Pancreas (tissue), 10 donors: ENCODE results near the gene OTULIN. TPM values are rescaled to one million over a fixed set of nuclear protein-coding genes. Genes with fewer than 3 reads are reported as not detected.
A peak's percentile ranks its signal among the peaks of the same experiment; 100 is the strongest.

ENCODE experiments used
- ATAC-seq, 4 donors: fragments of 200-7000 bp; cut with Tn5 transposase; one replicate each; pipeline versions ENCODE4 v1.8.0 to v1.9.1; 2020; ENCODE audit warnings: mild to moderate bottlenecking in 4 of 4, moderate library complexity in 4 of 4
- DNase-seq, 6 donors: peaks; one replicate each; pipeline ENCODE4 v3.0.0-alpha.2; 2020
- FAIRE-seq: peaks from 2 replicates; lab custom pipeline; 2012; peaks lifted over from hg19 to GRCh38; lab: Jason Lieb, UNC
- H3K27ac ChIP-seq, 4 donors: fragments of 200-600 bp; sonication (generic); 1 replicate in 3 of 4; 2 replicates in 1 of 4; pipeline versions ENCODE4 v1.5.0 to v1.8.0; 2020
- H3K27me3 ChIP-seq, 4 donors: fragments of 200-600 bp; one replicate each; pipeline ENCODE4 v1.8.0; 2021
- H3K36me3 ChIP-seq, 3 donors: fragments of 200-600 bp; sonication (generic) in 1 of 3; one replicate each; pipeline versions ENCODE4 v1.5.0 to v1.8.0; 2020 to 2021
- H3K4me1 ChIP-seq, 3 donors: fragments of 200-600 bp; one replicate each; pipeline ENCODE4 v1.8.0; 2021
- H3K4me3 ChIP-seq, 4 donors: fragments of 200-600 bp; sonication (generic) in 2 of 4; one replicate each; pipeline versions ENCODE4 v1.5.0 to v1.8.0; 2020 to 2021
- H3K9me3 ChIP-seq, 4 donors: fragments of 200-600 bp; one replicate each; pipeline ENCODE4 v1.8.0; 2021
- WGBS, 2 donors: extraction: QIAGEN DNeasy Blood & Tissue Kit; methylation state at CpG; one replicate each; pipeline ENCODE4 v1.1.7; 2013; 5-methylcytosine and 5-hydroxymethylcytosine counted together
- intact Hi-C, 3 donors: fragments of 100-400 bp; cut with DNase I; formaldehyde crosslinking; loops; one replicate each; pipeline versions ENCODE4 v1.11.1 to v1.14.2; 2022
- polyA plus RNA-seq, 2 donors: library from polyadenylated mRNA; stranded (reverse); fragments of 200-250 nt; gene quantifications; one replicate each; pipeline ENCODE4 v1.2.3, GENCODE V29; 2013
- total RNA-seq, 6 donors: library from RNA; stranded (reverse); fragmentation: NEBNext Ultra II Directional in 4 of 6; extraction: Animal tissue kit (Norgen Biotek cat#: 25700) in 4 of 6; gene quantifications; one replicate each; pipeline versions ENCODE4 v1.2.1 to v1.2.4, GENCODE V29; 2021 to 2023
- TF ChIP-seq, protein P1 (sequence below), 4 donors: fragments of 200-600 bp; sonication (generic) in 3 of 4; IDR thresholded peaks; one replicate each; pipeline versions ENCODE4 v1.5.0 to v1.8.0; 2021; ENCODE audit warnings: antibody characterized with exemption in 4 of 4
- donor health status: healthy with polysubstance abuse.
- donor health status: DM: no; HTN: no; CAD: no; lungs with moderate emphysema.
- donor health status: DM: no; HTN: no; CAD: no.
- donor health status: control.
- donor health status: control.
- donor health status: Bipolar disorder and iron deficiency.
- donor health status: DM: yes; HTN: yes; CAD: no.
- donor health status: DM: no; HTN: no; CAD: no.
- donor health status: DM: no; HTN: no; CAD: no.
- donor health status: DM: yes; HTN: yes; CAD: no.

Gene OTULIN
- total and polyA plus RNA-seq, 8 donors, result 4.7 to 21.6 (median 11.5) TPM

DNA sequence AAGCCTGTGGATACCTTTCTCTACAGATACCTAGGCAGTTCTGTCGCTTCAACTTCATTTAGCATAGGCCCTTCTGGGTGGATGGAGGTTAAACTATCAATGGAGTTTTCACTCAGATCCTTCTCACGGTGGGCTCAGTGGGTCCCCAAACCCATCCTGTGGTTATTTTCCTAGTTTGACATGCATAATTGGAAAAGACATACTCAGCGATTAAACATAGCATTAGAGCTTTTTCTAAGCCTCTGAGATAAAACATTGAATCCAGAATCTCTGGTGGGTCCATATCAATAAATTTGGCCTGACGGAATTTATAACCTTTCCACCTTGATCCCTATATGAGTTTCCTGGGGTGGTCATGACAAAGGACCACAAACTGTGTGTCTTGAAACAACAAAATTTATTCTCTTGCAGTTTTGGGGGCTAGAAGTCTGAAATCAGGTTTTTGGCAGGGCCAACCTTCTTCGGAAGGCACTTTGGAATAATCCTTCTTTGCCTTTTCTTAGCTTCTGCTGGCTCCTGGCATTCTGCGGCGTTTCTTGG is 1.7 kb upstream of the OTULIN start:
- Histone ChIP-seq H3K4me3 (no peak overlapping the region), H3K9me3 (no peaks in the 10 kb centered on the region), H3K27ac (no peak overlapping the region), H3K4me1 (peaks cover 6 to 22% (median 14%) of the 10 kb centered on the region in 3 donors), H3K36me3 (no peaks in the 10 kb centered on the region), H3K27me3 (no peaks in the 10 kb centered on the region)
- DNase-seq (no peak), FAIRE-seq (no peak), ATAC-seq (no peak)
- TF ChIP-seq, protein P1, sequence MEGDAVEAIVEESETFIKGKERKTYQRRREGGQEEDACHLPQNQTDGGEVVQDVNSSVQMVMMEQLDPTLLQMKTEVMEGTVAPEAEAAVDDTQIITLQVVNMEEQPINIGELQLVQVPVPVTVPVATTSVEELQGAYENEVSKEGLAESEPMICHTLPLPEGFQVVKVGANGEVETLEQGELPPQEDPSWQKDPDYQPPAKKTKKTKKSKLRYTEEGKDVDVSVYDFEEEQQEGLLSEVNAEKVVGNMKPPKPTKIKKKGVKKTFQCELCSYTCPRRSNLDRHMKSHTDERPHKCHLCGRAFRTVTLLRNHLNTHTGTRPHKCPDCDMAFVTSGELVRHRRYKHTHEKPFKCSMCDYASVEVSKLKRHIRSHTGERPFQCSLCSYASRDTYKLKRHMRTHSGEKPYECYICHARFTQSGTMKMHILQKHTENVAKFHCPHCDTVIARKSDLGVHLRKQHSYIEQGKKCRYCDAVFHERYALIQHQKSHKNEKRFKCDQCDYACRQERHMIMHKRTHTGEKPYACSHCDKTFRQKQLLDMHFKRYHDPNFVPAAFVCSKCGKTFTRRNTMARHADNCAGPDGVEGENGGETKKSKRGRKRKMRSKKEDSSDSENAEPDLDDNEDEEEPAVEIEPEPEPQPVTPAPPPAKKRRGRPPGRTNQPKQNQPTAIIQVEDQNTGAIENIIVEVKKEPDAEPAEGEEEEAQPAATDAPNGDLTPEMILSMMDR (IDR thresholded peaks at IDR 0.05), result no peak
- WGBS, 2 donors, result 93 to 96% methylated on average over 7 of the region's 7 CpGs
- intact Hi-C loops, result no loop called here

DNA sequence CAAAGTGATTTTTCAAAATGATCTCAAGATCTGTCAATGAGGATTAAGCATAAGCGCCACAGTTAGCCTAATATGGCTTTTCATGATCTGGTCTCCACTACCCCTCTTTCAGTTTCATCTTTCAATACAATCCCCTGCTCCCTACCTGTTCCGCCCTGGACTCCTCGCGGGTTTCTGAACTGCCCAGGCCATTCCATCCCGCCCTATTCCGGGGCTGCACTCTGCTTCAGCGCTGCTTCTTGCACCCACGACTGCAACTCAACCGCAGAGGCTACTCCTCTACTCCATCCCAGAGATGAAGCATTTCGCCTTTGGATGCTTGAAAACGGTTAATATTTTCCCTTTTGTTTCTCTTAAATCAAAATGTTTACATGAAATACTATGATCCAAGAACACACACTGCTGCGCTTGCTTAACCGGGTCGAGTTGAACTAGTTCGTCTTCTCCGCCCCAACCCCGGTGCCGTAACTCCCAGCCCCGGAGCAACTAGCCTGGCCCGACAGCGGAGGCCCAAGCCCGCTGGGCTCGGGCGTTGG is 716 bp upstream of the OTULIN start:
- peak overlapping the region; percentile 85 to 92 (median 90) for H3K27ac ChIP-seq
- WGBS, 2 donors, result 1 to 2% methylated on average over 24 of the region's 24 CpGs
- H3K27me3 ChIP-seq, result no peaks in the 10 kb centered on the region
- TF ChIP-seq, protein P1 (IDR thresholded peaks at IDR 0.05), result no peak
- DNase-seq, result peak in 1 of 6 donors; percentile 23
- H3K4me3 ChIP-seq, result peak overlapping the region; percentile 75 to 86 (median 78)
- ATAC-seq, result peak; percentile 21 to 56 (median 42)
- peaks cover 6 to 22% (median 14%) of the 10 kb centered on the region in 3 donors for H3K4me1 ChIP-seq
- intact Hi-C loops, result no loop called here
- no peaks in the 10 kb centered on the region for H3K9me3 ChIP-seq
- no peak for FAIRE-seq
- no peaks in the 10 kb centered on the region for H3K36me3 ChIP-seq

DNA sequence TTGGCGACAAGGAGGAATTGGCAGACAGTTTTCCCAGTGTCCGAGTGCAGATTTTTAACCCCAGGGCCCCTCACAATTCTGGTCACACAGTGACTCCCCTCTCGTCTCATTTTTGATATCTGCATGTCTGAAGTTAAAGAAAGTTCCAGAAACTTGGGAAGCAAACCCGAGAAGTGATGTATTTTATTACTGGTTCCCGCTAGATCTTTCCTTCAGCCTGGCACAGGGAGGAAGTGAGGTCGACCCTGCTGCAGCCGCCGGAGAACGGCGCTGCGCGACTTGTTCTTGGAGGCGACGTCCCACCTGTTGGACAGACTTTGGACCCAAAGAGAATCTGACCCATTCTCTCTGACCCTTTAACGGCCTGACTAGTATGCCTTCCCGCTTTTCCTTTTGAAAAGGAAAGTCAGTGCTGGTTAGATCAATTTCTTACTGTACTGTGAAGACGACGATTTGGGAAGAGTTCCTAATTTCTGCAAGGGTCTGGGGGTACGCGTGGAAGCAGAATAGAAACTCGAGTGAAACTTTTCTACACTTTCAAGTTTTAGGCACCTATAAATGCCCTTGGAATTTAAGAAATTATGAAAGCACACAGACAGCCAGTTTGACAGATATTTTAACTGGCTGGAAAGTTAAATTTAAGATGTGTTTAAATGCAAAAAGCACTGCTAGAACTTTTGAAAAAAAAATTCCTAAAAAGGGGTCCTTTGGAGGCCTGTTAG is 744 bp downstream of the OTULIN start:
- intact Hi-C loops, result no loop called here
- Histone ChIP-seq H3K4me3 (peak overlapping the region; percentile 75 to 86 (median 78)), H3K27ac (peak overlapping the region; percentile 85 to 92 (median 90)), H3K36me3 (no peaks in the 10 kb centered on the region), H3K27me3 (no peaks in the 10 kb centered on the region), H3K9me3 (no peaks in the 10 kb centered on the region), H3K4me1 (peaks cover 6 to 22% (median 14%) of the 10 kb centered on the region in 3 donors)
- peak; percentile 41 to 70 (median 46) for DNase-seq
- peak in 3 of 4 donors; percentile 27 to 50 (median 49) for ATAC-seq
- FAIRE-seq, result no peak
- 1% methylated on average over 21 of the region's 21 CpGs for WGBS, 2 donors
- TF ChIP-seq, protein P1 (IDR thresholded peaks at IDR 0.05), result no peak

DNA sequence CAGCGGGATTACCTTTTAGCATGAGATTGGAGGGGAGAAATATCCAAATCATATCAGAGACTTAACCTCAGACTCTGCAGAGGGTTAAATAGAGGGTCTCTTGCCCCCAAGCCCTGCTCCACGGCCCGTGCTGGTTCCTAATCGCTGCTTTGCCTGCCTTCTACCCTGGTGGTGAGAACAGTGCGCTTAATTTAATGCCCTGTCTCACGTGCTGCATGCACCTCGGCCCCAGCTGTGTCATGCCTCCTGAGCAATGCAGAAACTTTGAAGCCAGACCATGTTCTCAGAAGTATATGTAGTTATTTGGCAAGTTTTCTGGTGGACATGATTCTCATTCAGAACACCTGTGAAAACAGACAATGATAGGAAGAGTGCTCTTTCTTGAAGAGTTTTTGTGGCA is 1.4 kb downstream of the OTULIN start:
- peak overlapping the region in 3 of 4 donors; percentile 75 to 86 (median 77) for H3K4me3 ChIP-seq
- TF ChIP-seq, protein P1 (IDR thresholded peaks at IDR 0.05), result no peak
- peak in 3 of 4 donors; percentile 15 to 27 (median 18) for ATAC-seq
- FAIRE-seq, result no peak
- intact Hi-C loops, result no loop called here
- peaks cover 9 to 27% (median 17%) of the 10 kb centered on the region in 3 donors for H3K4me1 ChIP-seq
- no peaks in the 10 kb centered on the region for H3K27me3 ChIP-seq
- no peak overlapping the region for H3K27ac ChIP-seq
- no peaks in the 10 kb centered on the region for H3K36me3 ChIP-seq
- peak in 2 of 6 donors; percentile 24 to 32 for DNase-seq
- H3K9me3 ChIP-seq, result no peaks in the 10 kb centered on the region
- 5 to 12% methylated on average over 7 of the region's 7 CpGs for WGBS, 2 donors
